GM19324 (cell line): ENCODE measurements around the gene ATP9B.
"Not testable (repeated sequence)": the region's sequence is repeated elsewhere in the genome, so short reads cannot be mapped to it uniquely, and the experiment has no call there.

Source experiments
- ATAC-seq: cut with Tn5 transposase; IDR thresholded peaks from one replicate; pipeline ENCODE4 v1.9.1; 2021; ENCODE audit warnings: mild to moderate bottlenecking, moderate library complexity; ENCODE audit not compliant: unreplicated experiment, low FRiP score

Gene ATP9B

GRCh38 chr18:79071037-79071436 is 1.8 kb downstream of the ATP9B start:
- ATAC-seq, result no peak

- no peak for ATAC-seq
Measured at GRCh38 chr18:79071503-79072210, 2.5 kb downstream of the ATP9B start.

- ATAC-seq, result not testable (repeated sequence)
Measured at GRCh38 chr18:79072655-79073054, 3.5 kb downstream of the ATP9B start.

GRCh38 chr18:79077181-79077580 is 8.0 kb downstream of the ATP9B start:
- no peak for ATAC-seq

GRCh38 chr18:79078791-79079190 is 9.6 kb downstream of the ATP9B start:
- not testable (repeated sequence) for ATAC-seq

- ATAC-seq, result no peak
Measured at GRCh38 chr18:79092874-79093273, 23.7 kb downstream of the ATP9B start.

GRCh38 chr18:79093986-79094385 is 24.8 kb downstream of the ATP9B start:
- ATAC-seq, result no peak

- no peak for ATAC-seq
Measured at GRCh38 chr18:79095216-79095615, 26.0 kb downstream of the ATP9B start.

- no peak for ATAC-seq
Measured at GRCh38 chr18:79100944-79101343, 31.8 kb downstream of the ATP9B start.

- ATAC-seq, result no peak
Measured at GRCh38 chr18:79102886-79103285, 33.7 kb downstream of the ATP9B start.

GRCh38 chr18:79104137-79104536 is 34.9 kb downstream of the ATP9B start:
- ATAC-seq, result no peak

GRCh38 chr18:79105455-79105854 is 36.3 kb downstream of the ATP9B start:
- no peak for ATAC-seq

- no peak for ATAC-seq
Measured at GRCh38 chr18:79106084-79106483, 36.9 kb downstream of the ATP9B start.

GRCh38 chr18:79107886-79108285 is 38.7 kb downstream of the ATP9B start:
- ATAC-seq, result no peak

GRCh38 chr18:79108549-79109215 is 39.5 kb downstream of the ATP9B start:
- ATAC-seq, result no peak

GRCh38 chr18:79111483-79111882 is 42.3 kb downstream of the ATP9B start:
- no peak for ATAC-seq

GRCh38 chr18:79117385-79117784 is 48.2 kb downstream of the ATP9B start:
- no peak for ATAC-seq

- ATAC-seq, result no peak
Measured at GRCh38 chr18:79117788-79118187, 48.6 kb downstream of the ATP9B start.

- ATAC-seq, result no peak
Measured at GRCh38 chr18:79118797-79119196, 49.6 kb downstream of the ATP9B start.

- ATAC-seq, result no peak
Measured at GRCh38 chr18:79121746-79122474, 52.7 kb downstream of the ATP9B start.

- ATAC-seq, result no peak
Measured at GRCh38 chr18:79123948-79124347, 54.8 kb downstream of the ATP9B start.

- ATAC-seq, result no peak
Measured at GRCh38 chr18:79129120-79129519, 59.9 kb downstream of the ATP9B start.
